NK-92 (cell line): ENCODE data around the gene ADAMTSL3.
"Not testable (repeated sequence)": the region's sequence is repeated elsewhere in the genome, so short reads cannot be mapped to it uniquely, and the experiment has no call there.

Experiments used
- DNase-seq: peaks from one replicate; lab custom pipeline; 2025; ENCODE audit not compliant: unreplicated experiment; lab: John Stamatoyannopoulos, UW

The ADAMTSL3 gene

GRCh38 chr15:83964967-83965366 is 311.0 kb downstream of the ADAMTSL3 start:
- not testable (repeated sequence) for DNase-seq

GRCh38 chr15:83970295-83970890 is 316.5 kb downstream of the ADAMTSL3 start:
- no peak for DNase-seq

- DNase-seq: no peak
Measured at GRCh38 chr15:83971992-83972391, 318.1 kb downstream of the ADAMTSL3 start.

GRCh38 chr15:83973816-83974215 is 319.9 kb downstream of the ADAMTSL3 start:
- DNase-seq: no peak

GRCh38 chr15:83977992-83978391 is 324.1 kb downstream of the ADAMTSL3 start:
- no peak for DNase-seq

- DNase-seq: no peak
Measured at GRCh38 chr15:83978588-83978987, 324.7 kb downstream of the ADAMTSL3 start.

- DNase-seq: no peak
Measured at GRCh38 chr15:83980637-83981036, 326.7 kb downstream of the ADAMTSL3 start.

GRCh38 chr15:83982748-83983147 is 328.8 kb downstream of the ADAMTSL3 start:
- DNase-seq: no peak

GRCh38 chr15:83983634-83984458 is 329.9 kb downstream of the ADAMTSL3 start:
- DNase-seq: no peak

GRCh38 chr15:83984601-83985000 is 330.7 kb downstream of the ADAMTSL3 start:
- DNase-seq: no peak

- no peak for DNase-seq
Measured at GRCh38 chr15:83991163-83991562, 337.2 kb downstream of the ADAMTSL3 start.

GRCh38 chr15:83992324-83993031 is 338.6 kb downstream of the ADAMTSL3 start:
- DNase-seq: no peak

- no peak for DNase-seq
Measured at GRCh38 chr15:83993591-83993990, 339.7 kb downstream of the ADAMTSL3 start.

GRCh38 chr15:83998486-83998885 is 344.6 kb downstream of the ADAMTSL3 start:
- DNase-seq: no peak

GRCh38 chr15:83999396-84000135 is 345.6 kb downstream of the ADAMTSL3 start:
- DNase-seq: no peak

GRCh38 chr15:84001037-84001436 is 347.1 kb downstream of the ADAMTSL3 start:
- no peak for DNase-seq

GRCh38 chr15:84001655-84002054 is 347.7 kb downstream of the ADAMTSL3 start:
- DNase-seq: no peak

- no peak for DNase-seq
Measured at GRCh38 chr15:84003791-84004503, 350.0 kb downstream of the ADAMTSL3 start.

GRCh38 chr15:84006421-84006820 is 352.5 kb downstream of the ADAMTSL3 start:
- DNase-seq: no peak

GRCh38 chr15:84009616-84010015 is 355.7 kb downstream of the ADAMTSL3 start:
- no peak for DNase-seq

GRCh38 chr15:84010246-84010645 is 356.3 kb downstream of the ADAMTSL3 start:
- no peak for DNase-seq
